H1 (cell line): ENCODE measurements around the gene FASTK. TPM values are rescaled to one million over a fixed set of nuclear protein-coding genes. Genes with fewer than 3 reads are reported as not detected.

Experiments used
- CTCF ChIA-PET: fragments of 300-600 bp; sonication (Branson Sonifier 250); formaldehyde crosslinking; loops from one replicate; lab custom pipeline; 2021; ENCODE audit not compliant: partially characterized antibody; lab: Charles Lee
- POLR2A ChIA-PET: fragments of 300-600 bp; sonication (Branson Sonifier 250); formaldehyde crosslinking; loops from one replicate; lab custom pipeline; 2021; ENCODE audit warnings: inconsistent platforms; ENCODE audit not compliant: partially characterized antibody; lab: Charles Lee
- DNase-seq, 2 experiments: peaks; one replicate each; pipeline versions ENCODE4 v3.0.0 to v3.0.0-alpha.2; 2010 to 2022; ENCODE audit warnings: low spot score in 2 of 2, low read depth in 1 of 2, mixed read lengths in 1 of 2
- FAIRE-seq: peaks from 2 replicates; lab custom pipeline; 2011; peaks lifted over from hg19 to GRCh38; lab: Jason Lieb, UNC
- H2AFZ ChIP-seq: 2 replicates; pipeline ENCODE4 v1.8.1; 2012; ENCODE audit warnings: low read length, inconsistent platforms
- H2AK5ac ChIP-seq: 2 replicates; pipeline ENCODE4 v1.6.1; 2013; ENCODE audit warnings: low read depth, low read length
- H2BK120ac ChIP-seq: replicated peaks from 2 replicates; pipeline ENCODE3; 2013; ENCODE audit warnings: low read depth, low read length, inconsistent platforms
- H2BK12ac ChIP-seq: 2 replicates; pipeline ENCODE4 v1.6.1; 2013; ENCODE audit warnings: low read depth, low read length
- H2BK15ac ChIP-seq: 2 replicates; pipeline ENCODE4 v1.6.1; 2013; ENCODE audit warnings: low read length
- H2BK20ac ChIP-seq: 2 replicates; pipeline ENCODE4 v1.6.1; 2013; ENCODE audit warnings: low read length
- H2BK5ac ChIP-seq: 2 replicates; pipeline ENCODE4 v1.6.1; 2013; ENCODE audit warnings: low read depth, low read length
- H3K14ac ChIP-seq: 2 replicates; pipeline ENCODE4 v1.6.1; 2013; ENCODE audit warnings: inconsistent platforms; ENCODE audit not compliant: insufficient read length
- H3K18ac ChIP-seq: 2 replicates; pipeline ENCODE4 v1.6.1; 2013; ENCODE audit warnings: low read length; ENCODE audit errors: extremely low read depth
- H3K23ac ChIP-seq: 2 replicates; pipeline ENCODE4 v1.6.1; 2013; ENCODE audit warnings: inconsistent platforms; ENCODE audit not compliant: insufficient read length
- H3K23me2 ChIP-seq: 2 replicates; pipeline ENCODE4 v1.6.1; 2013; ENCODE audit warnings: low read depth, low read length
- H3K27ac ChIP-seq: 2 replicates; pipeline ENCODE4 v1.6.1; 2011; ENCODE audit warnings: low read depth, low read length, inconsistent platforms
- H3K27me3 ChIP-seq, 4 experiments: replicated peaks in 1 of 4; 1 replicate in 1 of 4; 2 replicates in 3 of 4; pipeline versions ENCODE4 v1.6.1 to v1.8.1; 2011 to 2013; ENCODE audit warnings: low read length in 3 of 4, mild to moderate bottlenecking in 3 of 4, inconsistent platforms in 2 of 4, mixed read lengths in 2 of 4, moderate library complexity in 1 of 4; ENCODE audit not compliant: control insufficient read depth in 3 of 4, insufficient read depth in 3 of 4; ENCODE audit errors: extremely low read depth in 1 of 4
- H3K36me3 ChIP-seq, 4 experiments: 2 replicates each; pipeline versions ENCODE4 v1.6.1 to v1.8.1; 2011 to 2013; ENCODE audit warnings: mild to moderate bottlenecking in 4 of 4, low read length in 3 of 4, moderate library complexity in 2 of 4, control low read depth in 1 of 4, inconsistent platforms in 1 of 4; ENCODE audit not compliant: insufficient read depth in 4 of 4, control insufficient read depth in 2 of 4
- H3K4ac ChIP-seq: replicated peaks from 2 replicates; pipeline ENCODE3; 2013; ENCODE audit warnings: low read length, low read depth, mixed read lengths, inconsistent platforms; ENCODE audit not compliant: insufficient read length
- H3K4me1 ChIP-seq, 4 experiments: replicated peaks in 1 of 4; 1 replicate in 1 of 4; 2 replicates in 3 of 4; pipeline versions ENCODE4 v1.6.1 to v1.8.1; 2011 to 2013; ENCODE audit warnings: low read length in 3 of 4, inconsistent platforms in 2 of 4, mixed read lengths in 1 of 4; ENCODE audit not compliant: insufficient read depth in 4 of 4, control insufficient read depth in 3 of 4
- H3K4me2 ChIP-seq, 2 experiments: 2 replicates each; pipeline versions ENCODE4 v1.6.1 to v1.8.1; 2011 to 2013; ENCODE audit warnings: low read depth in 2 of 2, low read length in 2 of 2, control low read depth in 1 of 2, inconsistent platforms in 1 of 2, mild to moderate bottlenecking in 1 of 2; ENCODE audit not compliant: insufficient read depth in 1 of 2
- H3K4me3 ChIP-seq, 4 experiments: fragments of 200-600, 300-600 bp in 1 of 4; sonication (generic), shearing (Covaris generic), sonication (Bioruptor Twin) in 1 of 4; 2 replicates each; pipeline versions ENCODE4 v1.5.1 to v1.8.1; 2011 to 2016; ENCODE audit warnings: low read length in 4 of 4, low read depth in 3 of 4, control low read depth in 2 of 4, inconsistent platforms in 2 of 4, mild to moderate bottlenecking in 2 of 4, mixed read lengths in 1 of 4, moderate library complexity in 1 of 4; ENCODE audit not compliant: insufficient read depth in 2 of 4; ENCODE audit errors: extremely low read depth in 1 of 4
- H3K56ac ChIP-seq: replicated peaks from 2 replicates; pipeline ENCODE3; 2013; ENCODE audit warnings: low read depth, mild to moderate bottlenecking, mixed read lengths, low read length, inconsistent platforms; ENCODE audit not compliant: insufficient read length
- H3K79me1 ChIP-seq: 2 replicates; pipeline ENCODE4 v1.6.1; 2013; ENCODE audit warnings: low read depth, low read length, control low read depth
- H3K79me2 ChIP-seq, 2 experiments: 2 replicates each; pipeline versions ENCODE4 v1.6.1 to v1.8.1; 2012 to 2013; ENCODE audit warnings: low read length in 2 of 2, mild to moderate bottlenecking in 2 of 2, inconsistent platforms in 1 of 2; ENCODE audit not compliant: insufficient read depth in 2 of 2, control insufficient read depth in 1 of 2
- H3K9ac ChIP-seq, 4 experiments: replicated peaks in 1 of 4; 1 replicate in 1 of 4; 2 replicates in 3 of 4; pipeline versions ENCODE4 v1.6.1 to v1.8.1; 2011 to 2013; ENCODE audit warnings: low read depth in 3 of 4, low read length in 3 of 4, control low read depth in 2 of 4, mild to moderate bottlenecking in 2 of 4, moderate library complexity in 2 of 4, inconsistent platforms in 1 of 4; ENCODE audit errors: extremely low read depth in 1 of 4
- H3K9me3 ChIP-seq, 2 experiments: 2 replicates each; pipeline versions ENCODE4 v1.6.1 to v1.8.1; 2012 to 2013; ENCODE audit warnings: mild to moderate bottlenecking in 2 of 2, moderate library complexity in 2 of 2, control low read depth in 1 of 2, inconsistent platforms in 1 of 2, low read depth in 1 of 2, low read length in 1 of 2, mixed read lengths in 1 of 2; ENCODE audit not compliant: insufficient read depth in 2 of 2
- H4K20me1 ChIP-seq, 2 experiments: replicated peaks in 1 of 2; 2 replicates each; pipeline versions ENCODE3 to v1.8.1; 2011 to 2013; ENCODE audit warnings: inconsistent platforms in 2 of 2, low read length in 2 of 2, mild to moderate bottlenecking in 1 of 2; ENCODE audit not compliant: insufficient read depth in 2 of 2, control insufficient read depth in 1 of 2
- H4K5ac ChIP-seq: 2 replicates; pipeline ENCODE4 v1.6.1; 2013; ENCODE audit warnings: low read length, low read depth, mixed read lengths, inconsistent platforms; ENCODE audit not compliant: insufficient read length
- H4K8ac ChIP-seq: 2 replicates; pipeline ENCODE4 v1.8.0; 2013; ENCODE audit warnings: mild to moderate bottlenecking, moderate library complexity, low read length, inconsistent platforms; ENCODE audit not compliant: insufficient read depth; ENCODE audit errors: extremely low read depth
- H4K91ac ChIP-seq: replicated peaks from 2 replicates; pipeline ENCODE3; 2013; ENCODE audit warnings: low read length, mixed read lengths, inconsistent platforms; ENCODE audit not compliant: insufficient read length
- ASH2L ChIP-seq: fragments of 200-600, 300-600 bp; sonication (generic); IDR thresholded peaks from one replicate; pipeline ENCODE4 v1.7.1; 2017; ENCODE audit warnings: low read length
- ATF2 ChIP-seq: IDR thresholded peaks from 2 replicates; pipeline ENCODE4 v1.6.1; 2012; ENCODE audit warnings: low read length, inconsistent platforms
- CREB1 ChIP-seq: IDR thresholded peaks from 2 replicates; pipeline ENCODE4 v1.6.1; 2012; ENCODE audit warnings: inconsistent platforms
- FOSL1 ChIP-seq: IDR thresholded peaks from 2 replicates; pipeline ENCODE4 v1.6.1; 2011; ENCODE audit warnings: mild to moderate bottlenecking, low read depth, low read length, moderate library complexity; ENCODE audit not compliant: insufficient read depth
- GABPA ChIP-seq: IDR thresholded peaks from 2 replicates; pipeline ENCODE4 v1.6.1; 2011; ENCODE audit warnings: mild to moderate bottlenecking, low read length, moderate library complexity, borderline replicate concordance; ENCODE audit not compliant: insufficient read depth
- HDAC6 ChIP-seq: IDR thresholded peaks from one replicate; pipeline ENCODE4 v1.7.1; 2012; ENCODE audit warnings: low read depth, mild to moderate bottlenecking, inconsistent platforms, low read length, moderate library complexity
- KDM1A ChIP-seq: fragments of 200-600, 300-600 bp; sonication (generic); IDR thresholded peaks from 2 replicates; pipeline ENCODE4 v1.7.1; 2016; ENCODE audit warnings: mild to moderate bottlenecking, low read length, borderline replicate concordance
- RNF2 ChIP-seq: fragments of 200-900, 300-1000 bp; sonication (generic); IDR thresholded peaks from 2 replicates; pipeline ENCODE4 v1.7.1; 2016; ENCODE audit warnings: borderline replicate concordance, low read depth, mild to moderate bottlenecking, antibody characterized with exemption, low read length; ENCODE audit not compliant: poor library complexity, severe bottlenecking; ENCODE audit errors: missing control alignments
- SAP30 ChIP-seq: fragments of 300-600 bp; sonication (generic); IDR thresholded peaks from 2 replicates; pipeline ENCODE4 v1.7.1; 2012; ENCODE audit warnings: low read length, moderate library complexity, mild to moderate bottlenecking, inconsistent platforms; ENCODE audit not compliant: insufficient read depth, insufficient replicate concordance
- TAF7 ChIP-seq: optimal IDR thresholded peaks from 2 replicates; pipeline ENCODE3; 2011; ENCODE audit warnings: low read depth, mild to moderate bottlenecking, inconsistent platforms, low read length, moderate library complexity, borderline replicate concordance
- WGBS, 2 experiments: shearing (Covaris generic) in 1 of 2; methylation state at CpG; one replicate each; pipeline versions ENCODE4 v1.1.6 to v1.1.7; 2013 to 2015; ENCODE audit warnings: low lambda C conversion rate in 2 of 2, mixed read lengths in 2 of 2, inconsistent platforms in 1 of 2, low coverage in 1 of 2, missing lambda C conversion rate in 1 of 2; ENCODE audit not compliant: insufficient replicate concordance in 2 of 2, insufficient coverage in 1 of 2, insufficient read length in 1 of 2; ENCODE audit errors: extremely low coverage in 1 of 2, missing lambda C conversion rate in 1 of 2; 5-methylcytosine and 5-hydroxymethylcytosine counted together
- polyA plus RNA-seq, 7 experiments: library from polyadenylated mRNA; depleted of rRNA in 3 of 7; stranded (reverse) in 5 of 7; unstranded in 2 of 7; fragments of >200 nt in 5 of 7; fragments of 200-250 nt in 2 of 7; gene quantifications; 1 replicate in 5 of 7; 2 replicates in 1 of 7; 4 replicates in 1 of 7; pipeline versions ENCODE4 v1.2.1 to v1.2.3, GENCODE V29; 2011 to 2013; ENCODE audit warnings: missing spikeins in 2 of 7, mixed read lengths in 2 of 7
- total RNA-seq: library from RNA; stranded (reverse); fragmentation: NEBNext Ultra II Directional; extraction: Animal tissue kit (Norgen Biotek cat#: 25700); gene quantifications from 2 replicates; pipeline ENCODE4 v1.2.1, GENCODE V29; 2021

FASTK gene
- total and polyA plus RNA-seq, 2 of the 8 experiments (the other 6 are each of a cell fraction or from before 2014, with no cell fraction given): 39.4 to 84.0 TPM

GRCh38 chr7:151040616-151041375 is 39.8 kb downstream of the FASTK start:
- no peaks in the 10 kb centered on the region for H3K79me1 ChIP-seq
- no peaks in the 10 kb centered on the region; a peak in 1 of 8 replicates for H3K36me3 ChIP-seq
- CTCF ChIA-PET: interaction anchor here (1.0 to 2.2 kb wide), 5 partner anchors 8 to 70 kb away, joined by 3 to 6 read pairs (median 6); partner anchors contain the start of gene CDK5
- no peak for DNase-seq
- no peak overlapping the region for H4K91ac ChIP-seq
- no peak overlapping the region for H2BK5ac ChIP-seq
- no peak overlapping the region for H2BK20ac ChIP-seq
- H3K23ac ChIP-seq: no peak overlapping the region
- H4K5ac ChIP-seq: no peak overlapping the region
- WGBS, 2 experiments: 93% methylated on average over 30 of the region's 30 CpGs; no CpG with 5 or more reads in 1 of the 2 experiments
- no peak overlapping the region; the same call in 1 of the 2 replicates for H4K8ac ChIP-seq
- H3K9ac ChIP-seq: no peak overlapping the region
- no peak overlapping the region for H3K27ac ChIP-seq
- no peak overlapping the region for H2BK120ac ChIP-seq
- H2BK12ac ChIP-seq: no peak overlapping the region
- H3K4me3 ChIP-seq: no peak overlapping the region
- no peaks in the 10 kb centered on the region for H3K4me1 ChIP-seq
- H3K4ac ChIP-seq: no peak overlapping the region
- H3K23me2 ChIP-seq: no peaks in the 10 kb centered on the region
- H2AFZ ChIP-seq: no peak overlapping the region
- no peaks in the 10 kb centered on the region for H3K79me2 ChIP-seq
- no peak overlapping the region for H3K18ac ChIP-seq
- H2BK15ac ChIP-seq: no peak overlapping the region
- H3K14ac ChIP-seq: no peak overlapping the region
- H3K56ac ChIP-seq: no peak overlapping the region
- no peaks in the 10 kb centered on the region; a peak in 1 of 7 replicates for H3K27me3 ChIP-seq
- H2AK5ac ChIP-seq: no peak overlapping the region
- peaks cover 0 to 5% of the 10 kb centered on the region in 2 experiments for H4K20me1 ChIP-seq
- POLR2A ChIA-PET: interaction anchor here (0.6 to 1.8 kb wide), 3 partner anchors 36 to 168 kb away, joined by 3 to 4 read pairs (median 3); no protein-coding TSS in a partner anchor
- H3K9me3 ChIP-seq: no peaks in the 10 kb centered on the region
- FAIRE-seq: no peak
- H3K4me2 ChIP-seq: no peak overlapping the region
- TF ChIP-seq HDAC6 (no peak), SAP30 (no peak), CREB1 (no peak), FOSL1 (no peak), KDM1A (no peak), GABPA (no peak), ATF2 (no peak), RNF2 (no peak), ASH2L (no peak), TAF7 (no peak)
